HepG2 (cell line): ENCODE results near the gene CAT. TPM values are rescaled to one million over a fixed set of nuclear protein-coding genes. Genes with fewer than 3 reads are reported as not detected.

Experiments
- ATAC-seq: fragments of 200-7000 bp; cut with Tn5 transposase; 3 replicates; pipeline ENCODE4 v1.9.1; 2020; ENCODE audit warnings: mild to moderate bottlenecking, moderate library complexity
- BruUV-seq: library from RNA; stranded (reverse); fragments of 400-500 nt; replicated peaks from 2 replicates; lab custom pipeline; 2021; lab: Mats Ljungman, UMichigan
- CTCF ChIA-PET: fragments of 300-600 bp; formaldehyde crosslinking; extraction: SDS; loops from one replicate; lab custom pipeline; 2021; ENCODE audit warnings: low total read pairs, inconsistent platforms, low intra/inter-chr PET ratio; lab: Yijun Ruan, JAX
- POLR2A ChIA-PET: fragments of 350-600 bp; sonication (Branson Sonifier 250); formaldehyde crosslinking; loops from one replicate; lab custom pipeline; 2020; ENCODE audit warnings: antibody characterized with exemption, inconsistent platforms; lab: Yijun Ruan, JAX
- DNase-seq: peaks from one replicate; pipeline ENCODE4 v3.0.0-alpha.2; 2015; ENCODE audit warnings: low spot score
- FAIRE-seq: peaks from 3 replicates; lab custom pipeline; 2011; peaks lifted over from hg19 to GRCh38; lab: Jason Lieb, UNC
- H2AFZ ChIP-seq: one replicate; pipeline ENCODE4 v1.6.1; 2011; ENCODE audit warnings: low read length, inconsistent platforms
- H3K27ac ChIP-seq: fragments of 300-600 bp; 3 replicates; pipeline ENCODE4 v1.8.0; 2011; ENCODE audit warnings: mixed run types, mild to moderate bottlenecking, mixed read lengths, low read length, inconsistent platforms; ENCODE audit not compliant: insufficient read depth; ENCODE audit errors: extremely low read length
- H3K27me3 ChIP-seq, 2 experiments: fragments of 200-600 bp in 1 of 2; 2 replicates in 1 of 2; 3 replicates in 1 of 2; pipeline versions ENCODE4 v1.6.0 to v1.8.0; 2011; ENCODE audit warnings: low read length in 2 of 2, mild to moderate bottlenecking in 2 of 2, moderate library complexity in 2 of 2, inconsistent platforms in 1 of 2; ENCODE audit not compliant: insufficient read depth in 2 of 2, control insufficient read depth in 1 of 2
- H3K36me3 ChIP-seq, 2 experiments: fragments of 200-600 bp in 1 of 2; replicated peaks in 1 of 2; 2 replicates in 1 of 2; 3 replicates in 1 of 2; pipeline versions ENCODE4 v1.5.1 to v1.8.0; 2011; ENCODE audit warnings: low read length in 2 of 2, inconsistent platforms in 1 of 2; ENCODE audit not compliant: insufficient read depth in 2 of 2, control insufficient read depth in 1 of 2
- H3K4me1 ChIP-seq: 2 replicates; pipeline ENCODE4 v1.5.1; 2012; ENCODE audit warnings: low read length, inconsistent platforms; ENCODE audit not compliant: insufficient read depth
- H3K4me2 ChIP-seq: 2 replicates; pipeline ENCODE4 v1.6.0; 2011; ENCODE audit warnings: low read depth, low read length, inconsistent platforms
- H3K4me3 ChIP-seq, 3 experiments: fragments of 200-600 bp in 1 of 3; sonication (generic), shearing (Covaris generic) in 1 of 3; replicated peaks in 1 of 3; 2 replicates each; pipeline ENCODE4 v1.5.1; 2011 to 2016; ENCODE audit warnings: low read length in 3 of 3, inconsistent platforms in 2 of 3, low read depth in 2 of 3, mild to moderate bottlenecking in 2 of 3, control low read depth in 1 of 3, mixed read lengths in 1 of 3; ENCODE audit not compliant: insufficient read depth in 1 of 3
- H3K79me2 ChIP-seq: one replicate; pipeline ENCODE4 v1.6.1; 2011; ENCODE audit warnings: low read length, inconsistent platforms; ENCODE audit not compliant: insufficient read depth
- H3K9ac ChIP-seq: 2 replicates; pipeline ENCODE4 v1.6.0; 2011; ENCODE audit warnings: mild to moderate bottlenecking, low read depth, low read length, inconsistent platforms; ENCODE audit not compliant: insufficient read depth
- H3K9me3 ChIP-seq: 2 replicates; pipeline ENCODE4 v1.5.1; 2012; ENCODE audit warnings: mild to moderate bottlenecking, low read length
- H4K20me1 ChIP-seq: 2 replicates; pipeline ENCODE4 v1.6.0; 2011; ENCODE audit warnings: inconsistent platforms, mild to moderate bottlenecking, low read length, moderate library complexity; ENCODE audit not compliant: insufficient read depth
- ATF2 ChIP-seq: sonication (generic); formaldehyde crosslinking; IDR thresholded peaks from 2 replicates; pipeline ENCODE4 v1.4.0; 2020; ENCODE audit warnings: missing genetic modification reagents
- BCL3 ChIP-seq: sonication (generic); formaldehyde crosslinking; IDR thresholded peaks from 2 replicates; pipeline ENCODE4 v1.5.1; 2020; ENCODE audit warnings: mild to moderate bottlenecking, missing genetic modification reagents, moderate library complexity
- GABPB1 ChIP-seq: IDR thresholded peaks from 2 replicates; pipeline ENCODE4 v1.6.1; 2016; ENCODE audit warnings: mild to moderate bottlenecking, missing genetic modification reagents, moderate library complexity, missing compliant biosample characterization
- MATR3 ChIP-seq: sonication (generic); formaldehyde crosslinking; IDR thresholded peaks from 2 replicates; pipeline ENCODE4 v1.4.0; 2020; ENCODE audit warnings: missing genetic modification reagents
- PRPF4 ChIP-seq: fragments of 200-400 bp; formaldehyde crosslinking; IDR thresholded peaks from 2 replicates; pipeline ENCODE4 v1.6.1; 2016; ENCODE audit warnings: low read length, low read depth; ENCODE audit not compliant: poor library complexity, severe bottlenecking
- RBAK ChIP-seq: sonication (generic); formaldehyde crosslinking; IDR thresholded peaks from 2 replicates; pipeline ENCODE4 v1.5.1; 2020; ENCODE audit warnings: mild to moderate bottlenecking, missing genetic modification reagents
- STAT5B ChIP-seq: sonication (generic); formaldehyde crosslinking; IDR thresholded peaks from 2 replicates; pipeline ENCODE4 v1.4.0; 2020; ENCODE audit warnings: missing genetic modification reagents
- ZBTB43 ChIP-seq: sonication (generic); formaldehyde crosslinking; conservative IDR thresholded peaks from 2 replicates; pipeline ENCODE4 v1.4.0; 2020; ENCODE audit warnings: missing genetic modification reagents
- ZNF329 ChIP-seq: sonication (generic); formaldehyde crosslinking; IDR thresholded peaks from 2 replicates; pipeline ENCODE4 v1.9.0; 2021; ENCODE audit warnings: low read depth, mild to moderate bottlenecking, missing genetic modification reagents
- WGBS: methylation state at CpG from one replicate; pipeline ENCODE4 v1.1.6; 2017; ENCODE audit warnings: low lambda C conversion rate; 5-methylcytosine and 5-hydroxymethylcytosine counted together
- in situ Hi-C: cut with HindIII; loops from 2 replicates; pipeline ENCODE4 v1.10.0; 2017; ENCODE audit warnings: low pct_unique_long_range_greater_than_20kb; ENCODE audit not compliant: extremely low pct_ligation_motif_present
- intact Hi-C: fragments of 100-400 bp; cut with micrococcal nuclease; formaldehyde crosslinking; loops from one replicate; pipeline ENCODE4 v1.10.0; 2022; ENCODE audit not compliant: unreplicated experiment
- polyA plus RNA-seq, 8 experiments: library from polyadenylated mRNA; depleted of rRNA in 3 of 8; stranded (reverse) in 7 of 8; unstranded in 1 of 8; fragments of >200 nt; fragmentation: Illumina TruSeq in 4 of 8; extraction: Trizol in 4 of 8; gene quantifications; 2 replicates each; pipeline versions ENCODE4 v1.2.1 to v1.2.3, GENCODE V29; 2011 to 2016; ENCODE audit warnings: low read depth in 4 of 8, missing spikeins in 1 of 8, mixed read lengths in 1 of 8; ENCODE audit not compliant: insufficient read depth in 1 of 8
- total RNA-seq, 5 experiments: library from RNA; depleted of rRNA; stranded (reverse); fragments of >200 nt; fragmentation: Illumina TruSeq; extraction: Trizol; gene quantifications; 2 replicates each; pipeline ENCODE4 v1.2.3, GENCODE V29; 2016; ENCODE audit warnings: low read depth in 1 of 5
- TF ChIP-seq, protein P1 (sequence below): IDR thresholded peaks from 2 replicates; pipeline ENCODE4 v1.6.1; 2012; ENCODE audit warnings: low read depth, low read length, improper control_type of control experiment
- TF ChIP-seq, protein P2 (sequence below): sonication (generic); formaldehyde crosslinking; IDR thresholded peaks from 2 replicates; pipeline ENCODE4 v1.4.0; 2020; ENCODE audit warnings: low read depth, mild to moderate bottlenecking, missing genetic modification reagents
- TF ChIP-seq, protein P3 (sequence below): sonication (generic); formaldehyde crosslinking; IDR thresholded peaks from 2 replicates; pipeline ENCODE4 v1.4.0; 2020; ENCODE audit warnings: mild to moderate bottlenecking, missing genetic modification reagents
- TF ChIP-seq, protein P4 (sequence below): sonication (generic); formaldehyde crosslinking; IDR thresholded peaks from 2 replicates; pipeline ENCODE4 v1.4.0; 2020; ENCODE audit warnings: missing genetic modification reagents, borderline replicate concordance

The CAT gene
- total and polyA plus RNA-seq, 2 of the 13 experiments (the other 11 are each of a cell fraction or from before 2014, with no cell fraction given): 107 to 136 TPM

- Histone ChIP-seq H3K9ac (no peak overlapping the region), H2AFZ (no peak overlapping the region), H3K27me3 (no peaks in the 10 kb centered on the region), H3K4me1 (peaks cover 36% of the 10 kb centered on the region), H4K20me1 (no peaks in the 10 kb centered on the region), H3K4me2 (peak overlapping the region; percentile 40; the same call in 1 of the 2 replicates), H3K9me3 (peaks cover 24% of the 10 kb centered on the region), H3K27ac (no peak overlapping the region), H3K36me3 (no peaks in the 10 kb centered on the region), H3K79me2 (no peaks in the 10 kb centered on the region), H3K4me3 (no peak overlapping the region)
- WGBS: 0% methylated on average over 1 of the region's 1 CpG
- intact Hi-C loops: no loop called here
- ATAC-seq (no peak), FAIRE-seq (no peak), DNase-seq (no peak)
- ChIA-PET CTCF (no interaction called here), POLR2A (interaction anchor here (1.4 kb wide), 1 partner anchor 47 kb away, joined by 5 read pairs; no protein-coding TSS in a partner anchor)
- no TSS peak for BruUV-seq
- TF ChIP-seq GABPB1 (CRISPR knock-in tag) (no peak), MATR3 (CRISPR knock-in tag) (no peak), ZBTB43 (CRISPR knock-in tag) (no peak), ZNF329 (CRISPR knock-in tag) (no peak), STAT5B (CRISPR knock-in tag) (no peak), RBAK (no peak), BCL3 (no peak), PRPF4 (no peak), ATF2 (CRISPR knock-in tag) (no peak)
- TF ChIP-seq, protein P1, sequence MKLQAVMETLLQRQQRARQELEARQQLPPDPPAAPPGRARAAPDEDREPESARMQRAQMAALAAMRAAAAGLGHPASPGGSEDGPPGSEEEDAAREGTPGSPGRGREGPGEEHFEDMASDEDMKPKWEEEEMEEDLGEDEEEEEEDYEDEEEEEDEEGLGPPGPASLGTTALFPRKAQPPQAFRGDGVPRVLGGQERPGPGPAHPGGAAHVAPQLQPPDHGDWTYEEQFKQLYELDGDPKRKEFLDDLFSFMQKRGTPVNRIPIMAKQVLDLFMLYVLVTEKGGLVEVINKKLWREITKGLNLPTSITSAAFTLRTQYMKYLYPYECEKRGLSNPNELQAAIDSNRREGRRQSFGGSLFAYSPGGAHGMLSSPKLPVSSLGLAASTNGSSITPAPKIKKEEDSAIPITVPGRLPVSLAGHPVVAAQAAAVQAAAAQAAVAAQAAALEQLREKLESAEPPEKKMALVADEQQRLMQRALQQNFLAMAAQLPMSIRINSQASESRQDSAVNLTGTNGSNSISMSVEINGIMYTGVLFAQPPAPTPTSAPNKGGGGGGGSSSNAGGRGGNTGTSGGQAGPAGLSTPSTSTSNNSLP: no peak
- TF ChIP-seq, protein P2, sequence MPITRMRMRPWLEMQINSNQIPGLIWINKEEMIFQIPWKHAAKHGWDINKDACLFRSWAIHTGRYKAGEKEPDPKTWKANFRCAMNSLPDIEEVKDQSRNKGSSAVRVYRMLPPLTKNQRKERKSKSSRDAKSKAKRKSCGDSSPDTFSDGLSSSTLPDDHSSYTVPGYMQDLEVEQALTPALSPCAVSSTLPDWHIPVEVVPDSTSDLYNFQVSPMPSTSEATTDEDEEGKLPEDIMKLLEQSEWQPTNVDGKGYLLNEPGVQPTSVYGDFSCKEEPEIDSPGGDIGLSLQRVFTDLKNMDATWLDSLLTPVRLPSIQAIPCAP: no peak
- TF ChIP-seq, protein P3, sequence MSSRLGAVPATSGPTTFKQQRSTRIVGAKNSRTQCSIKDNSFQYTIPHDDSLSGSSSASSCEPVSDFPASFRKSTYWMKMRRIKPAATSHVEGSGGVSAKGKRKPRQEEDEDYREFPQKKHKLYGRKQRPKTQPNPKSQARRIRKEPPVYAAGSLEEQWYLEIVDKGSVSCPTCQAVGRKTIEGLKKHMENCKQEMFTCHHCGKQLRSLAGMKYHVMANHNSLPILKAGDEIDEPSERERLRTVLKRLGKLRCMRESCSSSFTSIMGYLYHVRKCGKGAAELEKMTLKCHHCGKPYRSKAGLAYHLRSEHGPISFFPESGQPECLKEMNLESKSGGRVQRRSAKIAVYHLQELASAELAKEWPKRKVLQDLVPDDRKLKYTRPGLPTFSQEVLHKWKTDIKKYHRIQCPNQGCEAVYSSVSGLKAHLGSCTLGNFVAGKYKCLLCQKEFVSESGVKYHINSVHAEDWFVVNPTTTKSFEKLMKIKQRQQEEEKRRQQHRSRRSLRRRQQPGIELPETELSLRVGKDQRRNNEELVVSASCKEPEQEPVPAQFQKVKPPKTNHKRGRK: no peak
- TF ChIP-seq, protein P4, sequence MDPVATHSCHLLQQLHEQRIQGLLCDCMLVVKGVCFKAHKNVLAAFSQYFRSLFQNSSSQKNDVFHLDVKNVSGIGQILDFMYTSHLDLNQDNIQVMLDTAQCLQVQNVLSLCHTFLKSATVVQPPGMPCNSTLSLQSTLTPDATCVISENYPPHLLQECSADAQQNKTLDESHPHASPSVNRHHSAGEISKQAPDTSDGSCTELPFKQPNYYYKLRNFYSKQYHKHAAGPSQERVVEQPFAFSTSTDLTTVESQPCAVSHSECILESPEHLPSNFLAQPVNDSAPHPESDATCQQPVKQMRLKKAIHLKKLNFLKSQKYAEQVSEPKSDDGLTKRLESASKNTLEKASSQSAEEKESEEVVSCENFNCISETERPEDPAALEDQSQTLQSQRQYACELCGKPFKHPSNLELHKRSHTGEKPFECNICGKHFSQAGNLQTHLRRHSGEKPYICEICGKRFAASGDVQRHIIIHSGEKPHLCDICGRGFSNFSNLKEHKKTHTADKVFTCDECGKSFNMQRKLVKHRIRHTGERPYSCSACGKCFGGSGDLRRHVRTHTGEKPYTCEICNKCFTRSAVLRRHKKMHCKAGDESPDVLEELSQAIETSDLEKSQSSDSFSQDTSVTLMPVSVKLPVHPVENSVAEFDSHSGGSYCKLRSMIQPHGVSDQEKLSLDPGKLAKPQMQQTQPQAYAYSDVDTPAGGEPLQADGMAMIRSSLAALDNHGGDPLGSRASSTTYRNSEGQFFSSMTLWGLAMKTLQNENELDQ (CRISPR knock-in tag): no peak
- in situ Hi-C loops: loop anchor here (10.0 kb wide), 1 partner anchor 59 kb away; no protein-coding TSS in a partner anchor
Measured at GRCh38 chr11:34416088-34416487, 22.6 kb upstream of the CAT start.
